Ovary (tissue), 3 donors: Measurements from ENCODE around the gene ZNF296.

Experiments
- POLR2A ChIP-seq: fragments of 450-650 bp; IDR thresholded peaks from one replicate; pipeline ENCODE4 v1.6.1; 2017; ENCODE audit warnings: antibody characterized with exemption, mild to moderate bottlenecking, moderate library complexity
- TF ChIP-seq, protein P1 (sequence below), 3 donors: fragments of 450-650 bp in 2 of 3; fragments of 200-600 bp in 1 of 3; IDR thresholded peaks; one replicate each; pipeline versions ENCODE4 v1.5.1 to v1.8.0; 2016 to 2022; ENCODE audit warnings: antibody characterized with exemption in 3 of 3, mild to moderate bottlenecking in 1 of 3
- donor health status: DM: no; HTN: no; CAD: no.

- no peak for TF ChIP-seq POLR2A
- TF ChIP-seq, protein P1, sequence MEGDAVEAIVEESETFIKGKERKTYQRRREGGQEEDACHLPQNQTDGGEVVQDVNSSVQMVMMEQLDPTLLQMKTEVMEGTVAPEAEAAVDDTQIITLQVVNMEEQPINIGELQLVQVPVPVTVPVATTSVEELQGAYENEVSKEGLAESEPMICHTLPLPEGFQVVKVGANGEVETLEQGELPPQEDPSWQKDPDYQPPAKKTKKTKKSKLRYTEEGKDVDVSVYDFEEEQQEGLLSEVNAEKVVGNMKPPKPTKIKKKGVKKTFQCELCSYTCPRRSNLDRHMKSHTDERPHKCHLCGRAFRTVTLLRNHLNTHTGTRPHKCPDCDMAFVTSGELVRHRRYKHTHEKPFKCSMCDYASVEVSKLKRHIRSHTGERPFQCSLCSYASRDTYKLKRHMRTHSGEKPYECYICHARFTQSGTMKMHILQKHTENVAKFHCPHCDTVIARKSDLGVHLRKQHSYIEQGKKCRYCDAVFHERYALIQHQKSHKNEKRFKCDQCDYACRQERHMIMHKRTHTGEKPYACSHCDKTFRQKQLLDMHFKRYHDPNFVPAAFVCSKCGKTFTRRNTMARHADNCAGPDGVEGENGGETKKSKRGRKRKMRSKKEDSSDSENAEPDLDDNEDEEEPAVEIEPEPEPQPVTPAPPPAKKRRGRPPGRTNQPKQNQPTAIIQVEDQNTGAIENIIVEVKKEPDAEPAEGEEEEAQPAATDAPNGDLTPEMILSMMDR (IDR thresholded peaks at IDR 0.05), result no peak
Measured at GRCh38 chr19:45032421-45032820, 43.9 kb downstream of the ZNF296 start.
